GM21786 (cell line): ENCODE results near the gene VIPR2.
"Not testable (repeated sequence)": the region's sequence is repeated elsewhere in the genome, so short reads cannot be mapped to it uniquely, and the experiment has no call there.

Experiments used
- ATAC-seq: cut with Tn5 transposase; IDR thresholded peaks from one replicate; pipeline ENCODE4 v1.9.1; 2021; ENCODE audit not compliant: unreplicated experiment

The VIPR2 gene

GRCh38 chr7:159144758-159145489 is at the start of gene VIPR2:
VIPR2 (minus strand) TSS chr7:159144867; CDS start chr7:159144771, 96 bp downstream.
- no peak for ATAC-seq

GRCh38 chr7:159193543-159194090 is 49.0 kb upstream of the VIPR2 start:
- no peak for ATAC-seq

- no peak for ATAC-seq
Measured at GRCh38 chr7:159192725-159193453, 48.2 kb upstream of the VIPR2 start.

- ATAC-seq: no peak
Measured at GRCh38 chr7:159192013-159192412, 47.3 kb upstream of the VIPR2 start.

- no peak for ATAC-seq
Measured at GRCh38 chr7:159191236-159191635, 46.6 kb upstream of the VIPR2 start.

GRCh38 chr7:159188011-159188410 is 43.3 kb upstream of the VIPR2 start:
- no peak for ATAC-seq

- no peak for ATAC-seq
Measured at GRCh38 chr7:159179241-159179640, 34.6 kb upstream of the VIPR2 start.

GRCh38 chr7:159177284-159177953 is 32.8 kb upstream of the VIPR2 start:
- no peak for ATAC-seq

GRCh38 chr7:159175792-159176191 is 31.1 kb upstream of the VIPR2 start:
- no peak for ATAC-seq

GRCh38 chr7:159175100-159175499 is 30.4 kb upstream of the VIPR2 start:
- not testable (repeated sequence) for ATAC-seq

- no peak for ATAC-seq
Measured at GRCh38 chr7:159172400-159172799, 27.7 kb upstream of the VIPR2 start.

GRCh38 chr7:159169391-159169790 is 24.7 kb upstream of the VIPR2 start:
- no peak for ATAC-seq

- ATAC-seq: no peak
Measured at GRCh38 chr7:159167139-159167538, 22.5 kb upstream of the VIPR2 start.

GRCh38 chr7:159166530-159166929 is 21.9 kb upstream of the VIPR2 start:
- ATAC-seq: no peak

- no peak for ATAC-seq
Measured at GRCh38 chr7:159165352-159165751, 20.7 kb upstream of the VIPR2 start.

GRCh38 chr7:159163703-159164301 is 19.1 kb upstream of the VIPR2 start:
- not testable (repeated sequence) for ATAC-seq

- not testable (repeated sequence) for ATAC-seq
Measured at GRCh38 chr7:159162050-159162626, 17.5 kb upstream of the VIPR2 start.

GRCh38 chr7:159160450-159160849 is 15.8 kb upstream of the VIPR2 start:
- ATAC-seq: no peak

- ATAC-seq: no peak
Measured at GRCh38 chr7:159159731-159160130, 15.1 kb upstream of the VIPR2 start.

- ATAC-seq: no peak
Measured at GRCh38 chr7:159158888-159159405, 14.3 kb upstream of the VIPR2 start.
